HCT116 (cell line): Measurements from ENCODE around the gene GNAS.

ENCODE experiments used
- ATF3 ChIP-seq: IDR thresholded peaks from 2 replicates; pipeline ENCODE4 v1.6.1; 2012
- EZH2phosphoT487 ChIP-seq: fragments of 200-600 bp; IDR thresholded peaks from 2 replicates; pipeline ENCODE4 v1.6.1; 2018; ENCODE audit warnings: antibody characterized with exemption, borderline replicate concordance
- POLR2A ChIP-seq: IDR thresholded peaks from 2 replicates; pipeline ENCODE4 v1.7.0; 2011; ENCODE audit warnings: borderline replicate concordance; ENCODE audit not compliant: insufficient read depth, insufficient read length; ENCODE audit errors: extremely low read depth
- RAD21 ChIP-seq: IDR thresholded peaks from 2 replicates; pipeline ENCODE4 v1.6.1; 2012; ENCODE audit warnings: low read depth, mild to moderate bottlenecking
- YY1 ChIP-seq: IDR thresholded peaks from 2 replicates; pipeline ENCODE4 v1.6.1; 2011; ENCODE audit warnings: low read length, low read depth, moderate library complexity, mild to moderate bottlenecking; ENCODE audit not compliant: insufficient replicate concordance; ENCODE audit errors: extremely low read depth
- TF ChIP-seq, protein P1 (sequence below): IDR thresholded peaks from 2 replicates; pipeline ENCODE4 v1.6.1; 2012; ENCODE audit warnings: low read depth

GRCh38 chr20:58829531-58829941 lies 23.0 kb upstream of the GNAS start:
- TF ChIP-seq POLR2A (no peak), YY1 (no peak), ATF3 (no peak), RAD21 (no peak), EZH2phosphoT487 (no peak)
- TF ChIP-seq, protein P1, sequence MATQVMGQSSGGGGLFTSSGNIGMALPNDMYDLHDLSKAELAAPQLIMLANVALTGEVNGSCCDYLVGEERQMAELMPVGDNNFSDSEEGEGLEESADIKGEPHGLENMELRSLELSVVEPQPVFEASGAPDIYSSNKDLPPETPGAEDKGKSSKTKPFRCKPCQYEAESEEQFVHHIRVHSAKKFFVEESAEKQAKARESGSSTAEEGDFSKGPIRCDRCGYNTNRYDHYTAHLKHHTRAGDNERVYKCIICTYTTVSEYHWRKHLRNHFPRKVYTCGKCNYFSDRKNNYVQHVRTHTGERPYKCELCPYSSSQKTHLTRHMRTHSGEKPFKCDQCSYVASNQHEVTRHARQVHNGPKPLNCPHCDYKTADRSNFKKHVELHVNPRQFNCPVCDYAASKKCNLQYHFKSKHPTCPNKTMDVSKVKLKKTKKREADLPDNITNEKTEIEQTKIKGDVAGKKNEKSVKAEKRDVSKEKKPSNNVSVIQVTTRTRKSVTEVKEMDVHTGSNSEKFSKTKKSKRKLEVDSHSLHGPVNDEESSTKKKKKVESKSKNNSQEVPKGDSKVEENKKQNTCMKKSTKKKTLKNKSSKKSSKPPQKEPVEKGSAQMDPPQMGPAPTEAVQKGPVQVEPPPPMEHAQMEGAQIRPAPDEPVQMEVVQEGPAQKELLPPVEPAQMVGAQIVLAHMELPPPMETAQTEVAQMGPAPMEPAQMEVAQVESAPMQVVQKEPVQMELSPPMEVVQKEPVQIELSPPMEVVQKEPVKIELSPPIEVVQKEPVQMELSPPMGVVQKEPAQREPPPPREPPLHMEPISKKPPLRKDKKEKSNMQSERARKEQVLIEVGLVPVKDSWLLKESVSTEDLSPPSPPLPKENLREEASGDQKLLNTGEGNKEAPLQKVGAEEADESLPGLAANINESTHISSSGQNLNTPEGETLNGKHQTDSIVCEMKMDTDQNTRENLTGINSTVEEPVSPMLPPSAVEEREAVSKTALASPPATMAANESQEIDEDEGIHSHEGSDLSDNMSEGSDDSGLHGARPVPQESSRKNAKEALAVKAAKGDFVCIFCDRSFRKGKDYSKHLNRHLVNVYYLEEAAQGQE: no peak
